ENCODE data around the gene YPEL3. TPM values are rescaled to one million over a fixed set of nuclear protein-coding genes. Genes with fewer than 3 reads are reported as not detected.

The YPEL3 gene
- total RNA-seq, 1 donor from 2014 or later: 6.8 TPM

DNA sequence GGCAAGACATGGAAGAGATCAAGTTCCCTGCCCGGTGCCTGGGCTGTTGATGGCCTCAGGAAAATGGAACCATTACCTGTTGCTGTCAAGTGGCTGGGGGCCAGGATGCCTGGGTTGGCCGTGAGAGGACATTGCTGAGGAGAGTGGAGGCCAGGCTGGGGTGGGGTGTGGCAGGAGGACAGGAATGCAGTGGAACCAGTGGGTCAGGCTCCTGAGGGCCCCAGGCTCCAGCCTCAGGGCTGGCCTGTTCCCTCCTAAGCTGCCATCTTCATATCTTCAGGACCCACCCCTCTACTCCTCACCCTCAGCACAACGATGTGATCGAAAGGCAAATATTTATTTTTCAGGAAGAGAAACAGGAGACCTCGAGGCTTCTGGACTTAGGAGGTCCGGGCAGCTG, 8.5 kb upstream of the YPEL3 start:
- Histone ChIP-seq H3K36me3 (peaks cover 16% of the 10 kb centered on the region), H2AFZ (replicated peaks) (no peak overlapping the region), H3K79me2 (ENCODE audit: low read depth) (peaks cover 72% of the 10 kb centered on the region), H3K27me3 (no peaks in the 10 kb centered on the region), H4K20me1 (ENCODE audit: low read depth) (peaks cover 88% of the 10 kb centered on the region), H3F3A (ENCODE audit: low read depth) (peaks cover 9% of the 10 kb centered on the region), H3K27ac (no peak overlapping the region), H3K9me3 (ENCODE audit: low read depth) (no peaks in the 10 kb centered on the region), H3K4me2 (no peak overlapping the region), H3K4me3 (no peak overlapping the region), H3K4me1 (peaks cover 19% of the 10 kb centered on the region), H3K9ac (no peak overlapping the region)
- H3K4me1 Mint-ChIP-seq: no peaks in the 10 kb centered on the region
- peak overlapping the region; percentile 30 for H3K4me3 Mint-ChIP-seq
- H3K27me3 Mint-ChIP-seq (ENCODE audit: insufficient read depth, low read depth): no peaks in the 10 kb centered on the region
- H3K27ac Mint-ChIP-seq: no peak overlapping the region
- H3K9me3 Mint-ChIP-seq: no peaks in the 10 kb centered on the region
- DNase-seq (ENCODE audit: low spot score): no peak
- TF ChIP-seq EZH2phosphoT487 (IDR thresholded peaks at IDR 0.05) (no peak), EZH2 (IDR thresholded peaks at IDR 0.05) (no peak)
- TF ChIP-seq, protein P1, sequence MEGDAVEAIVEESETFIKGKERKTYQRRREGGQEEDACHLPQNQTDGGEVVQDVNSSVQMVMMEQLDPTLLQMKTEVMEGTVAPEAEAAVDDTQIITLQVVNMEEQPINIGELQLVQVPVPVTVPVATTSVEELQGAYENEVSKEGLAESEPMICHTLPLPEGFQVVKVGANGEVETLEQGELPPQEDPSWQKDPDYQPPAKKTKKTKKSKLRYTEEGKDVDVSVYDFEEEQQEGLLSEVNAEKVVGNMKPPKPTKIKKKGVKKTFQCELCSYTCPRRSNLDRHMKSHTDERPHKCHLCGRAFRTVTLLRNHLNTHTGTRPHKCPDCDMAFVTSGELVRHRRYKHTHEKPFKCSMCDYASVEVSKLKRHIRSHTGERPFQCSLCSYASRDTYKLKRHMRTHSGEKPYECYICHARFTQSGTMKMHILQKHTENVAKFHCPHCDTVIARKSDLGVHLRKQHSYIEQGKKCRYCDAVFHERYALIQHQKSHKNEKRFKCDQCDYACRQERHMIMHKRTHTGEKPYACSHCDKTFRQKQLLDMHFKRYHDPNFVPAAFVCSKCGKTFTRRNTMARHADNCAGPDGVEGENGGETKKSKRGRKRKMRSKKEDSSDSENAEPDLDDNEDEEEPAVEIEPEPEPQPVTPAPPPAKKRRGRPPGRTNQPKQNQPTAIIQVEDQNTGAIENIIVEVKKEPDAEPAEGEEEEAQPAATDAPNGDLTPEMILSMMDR (IDR thresholded peaks at IDR 0.05): no peak
- peaks cover 13% of the 10 kb centered on the region for H3K36me3 Mint-ChIP-seq

DNA sequence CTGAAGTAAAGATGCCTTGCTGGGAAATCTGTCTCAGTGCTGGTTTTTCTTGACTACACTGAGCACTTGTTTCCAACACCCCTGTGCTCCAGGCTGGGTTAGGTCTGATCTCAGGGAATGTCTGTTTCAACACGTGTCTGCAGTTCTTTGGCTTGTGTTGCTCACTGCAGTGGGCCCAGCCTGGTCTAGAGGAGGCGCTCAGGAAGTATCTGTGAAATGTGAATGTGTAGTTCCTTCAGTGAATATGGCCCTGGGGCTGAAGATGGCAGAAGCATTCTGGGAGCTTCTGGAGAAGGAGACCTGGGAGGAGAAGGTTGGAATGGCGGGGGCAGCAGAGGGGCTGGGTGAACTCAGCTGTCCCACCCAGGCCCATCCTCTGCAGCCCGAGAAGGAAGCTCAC, 8.1 kb upstream of the YPEL3 start:
- H4K20me1 ChIP-seq (ENCODE audit: low read depth): peaks cover 92% of the 10 kb centered on the region

DNA sequence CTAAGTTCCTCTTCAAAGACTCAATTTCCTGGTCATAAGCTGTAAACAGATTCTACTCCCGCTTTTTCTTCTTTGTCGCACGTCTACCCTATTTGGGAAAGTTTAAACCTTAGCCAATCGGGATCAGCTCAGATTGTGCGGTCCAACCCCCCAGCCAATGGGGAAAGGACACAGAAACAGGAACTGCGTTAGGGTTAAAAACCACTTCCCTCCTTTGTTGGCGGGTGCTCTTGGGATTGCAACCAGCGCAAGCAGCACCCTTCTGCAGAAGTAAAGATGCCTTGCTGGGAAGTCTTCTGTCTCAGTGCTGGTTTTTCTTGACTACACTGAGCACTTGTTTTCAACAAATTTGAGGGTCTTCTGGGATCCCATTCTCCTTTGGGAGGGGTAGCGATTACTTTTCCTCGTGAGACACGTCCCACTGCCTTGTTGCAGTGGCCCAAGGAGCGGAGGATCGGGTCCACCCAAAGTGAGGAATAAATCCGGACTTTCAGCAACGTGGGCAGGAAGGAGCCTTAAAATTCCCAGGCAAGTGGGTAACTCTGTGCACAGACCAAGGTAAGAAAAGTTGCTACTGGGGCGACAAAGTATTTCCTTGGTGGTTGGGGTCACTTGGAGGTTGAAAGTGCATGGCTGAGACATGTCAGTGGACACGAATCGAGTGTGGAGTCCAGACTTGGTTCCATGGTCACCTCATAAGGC, 1.0 kb upstream of the YPEL3 start:
- peaks cover 38% of the 10 kb centered on the region for H3F3A ChIP-seq (ENCODE audit: low read depth)
- H3K4me2 ChIP-seq: peak overlapping the region; percentile 97
- H3K27me3 ChIP-seq: no peaks in the 10 kb centered on the region
- peaks cover 50% of the 10 kb centered on the region for H4K20me1 ChIP-seq (ENCODE audit: low read depth)
- TF ChIP-seq, protein P1 (IDR thresholded peaks at IDR 0.05): no peak
- no peak for TF ChIP-seq EZH2 (IDR thresholded peaks at IDR 0.05)
- TF ChIP-seq EZH2phosphoT487 (IDR thresholded peaks at IDR 0.05): no peak
- H2AFZ ChIP-seq (replicated peaks): peak overlapping the region; percentile 38
- H3K4me3 ChIP-seq: peak overlapping the region; percentile 83
- peaks cover 9% of the 10 kb centered on the region for H3K36me3 ChIP-seq
- Mint-ChIP-seq H3K27ac (peak overlapping the region; percentile 83), H3K27me3 (ENCODE audit: insufficient read depth, low read depth) (peaks cover 3% of the 10 kb centered on the region), H3K36me3 (peaks cover 17% of the 10 kb centered on the region), H3K9me3 (peaks cover 20% of the 10 kb centered on the region), H3K4me3 (peak overlapping the region; percentile 81), H3K4me1 (peaks cover 35% of the 10 kb centered on the region)
- H3K9ac ChIP-seq: peak overlapping the region; percentile 83
- peaks cover 39% of the 10 kb centered on the region for H3K4me1 ChIP-seq
- peaks cover 52% of the 10 kb centered on the region for H3K79me2 ChIP-seq (ENCODE audit: low read depth)
- DNase-seq (ENCODE audit: low spot score): peak; percentile 91
- peak overlapping the region; percentile 99 for H3K27ac ChIP-seq
- H3K9me3 ChIP-seq (ENCODE audit: low read depth): no peaks in the 10 kb centered on the region

More for the DNA sequence above, 8.1 kb upstream of the YPEL3 start:
- no peak for TF ChIP-seq EZH2phosphoT487 (IDR thresholded peaks at IDR 0.05)
- TF ChIP-seq, protein P1 (IDR thresholded peaks at IDR 0.05): no peak
- TF ChIP-seq EZH2 (IDR thresholded peaks at IDR 0.05): no peak
- peaks cover 22% of the 10 kb centered on the region for H3K4me1 ChIP-seq
- no peaks in the 10 kb centered on the region for H3K9me3 Mint-ChIP-seq
- no peaks in the 10 kb centered on the region for H3K4me1 Mint-ChIP-seq
- H3K36me3 ChIP-seq: peaks cover 16% of the 10 kb centered on the region
- H3K4me3 Mint-ChIP-seq: peak overlapping the region; percentile 30
- peaks cover 5% of the 10 kb centered on the region for H3F3A ChIP-seq (ENCODE audit: low read depth)
- H3K79me2 ChIP-seq (ENCODE audit: low read depth): peaks cover 76% of the 10 kb centered on the region
- H3K36me3 Mint-ChIP-seq: peaks cover 13% of the 10 kb centered on the region
- no peaks in the 10 kb centered on the region for H3K27me3 Mint-ChIP-seq (ENCODE audit: insufficient read depth, low read depth)
- DNase-seq (ENCODE audit: low spot score): no peak
- no peak overlapping the region for H2AFZ ChIP-seq (replicated peaks)
- no peak overlapping the region for H3K27ac ChIP-seq
- H3K27ac Mint-ChIP-seq: no peak overlapping the region
- H3K4me2 ChIP-seq: no peak overlapping the region
- no peak overlapping the region for H3K9ac ChIP-seq
- H3K27me3 ChIP-seq: no peaks in the 10 kb centered on the region
- no peaks in the 10 kb centered on the region for H3K9me3 ChIP-seq (ENCODE audit: low read depth)
- H3K4me3 ChIP-seq: no peak overlapping the region

All from neural progenitor cell (in vitro differentiated cells).